ENCODE data around the gene CALCA.

CALCA gene

DNA sequence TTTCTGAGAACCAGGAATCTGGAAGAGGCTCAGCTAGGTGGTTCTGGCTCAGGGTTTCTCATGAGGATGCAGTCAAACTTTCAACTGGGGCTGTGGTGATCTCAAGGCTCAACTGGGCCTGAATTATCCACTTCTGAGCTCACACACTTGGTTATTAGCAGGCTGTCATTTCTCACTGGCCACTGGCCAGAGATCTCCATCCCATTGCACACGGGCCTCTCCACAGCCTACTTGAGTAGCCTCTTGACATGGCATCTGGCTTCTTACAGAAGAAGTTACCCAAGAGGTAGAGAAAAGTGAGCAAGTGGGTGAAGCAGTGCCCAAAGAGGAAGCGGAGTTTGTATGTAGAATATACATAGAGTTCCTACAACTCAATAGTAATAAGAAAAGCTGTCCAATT, 16.0 kb downstream of the CALCA start:
- ChIA-PET POLR2A (no interaction called here), CTCF (interaction anchor here (1.8 kb wide), 1 partner anchor 19 kb away, joined by 11 read pairs; no protein-coding TSS in a partner anchor)

GRCh38 chr11:14954581-14954980, 17.6 kb downstream of the CALCA start:
- CTCF ChIA-PET = interaction anchor here (0.9 to 3.1 kb wide), 3 partner anchors 16 to 46 kb away, joined by 5 to 11 read pairs (median 8); no protein-coding TSS in a partner anchor
- no peak for TF ChIP-seq ZNF350 (tag by site-specific recombination; IDR thresholded peaks at IDR 0.05)
- TF ChIP-seq ZNF23 (tag by site-specific recombination; IDR thresholded peaks at IDR 0.05; ENCODE audit: borderline replicate concordance) = no peak
- no peak for TF ChIP-seq GLIS1 (tag by site-specific recombination; IDR thresholded peaks at IDR 0.05)
- Histone ChIP-seq H3K4me1 (ENCODE audit: control insufficient read depth, insufficient read depth, low read length) (no peaks in the 10 kb centered on the region), H3K36me3 (ENCODE audit: control insufficient read depth in 2 of 2, insufficient read depth in 1 of 2, low read length in 2 of 2) (no peaks in the 10 kb centered on the region), H3K4me3 (ENCODE audit: low read depth, low read length) (no peak overlapping the region), H3K27ac (ENCODE audit: extremely low read depth, low read depth, low read length) (no peak overlapping the region), H3K9me3 (ENCODE audit: control insufficient read depth, insufficient read depth, low read depth, low read length) (no peaks in the 10 kb centered on the region)
- POLR2A ChIA-PET = no interaction called here

More for the DNA sequence above, 16.0 kb downstream of the CALCA start:
- Histone ChIP-seq H3K4me1 (ENCODE audit: control insufficient read depth, insufficient read depth, low read length) (no peaks in the 10 kb centered on the region), H3K9me3 (ENCODE audit: control insufficient read depth, insufficient read depth, low read depth, low read length) (no peaks in the 10 kb centered on the region), H3K36me3 (ENCODE audit: control insufficient read depth in 2 of 2, insufficient read depth in 1 of 2, low read length in 2 of 2) (no peaks in the 10 kb centered on the region), H3K27ac (ENCODE audit: extremely low read depth, low read depth, low read length) (no peak overlapping the region), H3K4me3 (ENCODE audit: low read depth, low read length) (no peak overlapping the region)
- no peak for TF ChIP-seq ZNF521 (tag by site-specific recombination; IDR thresholded peaks at IDR 0.05)
- TF ChIP-seq ZNF324 (tag by site-specific recombination; IDR thresholded peaks at IDR 0.05) = no peak
- TF ChIP-seq ZNF266 (tag by site-specific recombination; IDR thresholded peaks at IDR 0.05; ENCODE audit: low read depth) = no peak
- TF ChIP-seq, protein P1, sequence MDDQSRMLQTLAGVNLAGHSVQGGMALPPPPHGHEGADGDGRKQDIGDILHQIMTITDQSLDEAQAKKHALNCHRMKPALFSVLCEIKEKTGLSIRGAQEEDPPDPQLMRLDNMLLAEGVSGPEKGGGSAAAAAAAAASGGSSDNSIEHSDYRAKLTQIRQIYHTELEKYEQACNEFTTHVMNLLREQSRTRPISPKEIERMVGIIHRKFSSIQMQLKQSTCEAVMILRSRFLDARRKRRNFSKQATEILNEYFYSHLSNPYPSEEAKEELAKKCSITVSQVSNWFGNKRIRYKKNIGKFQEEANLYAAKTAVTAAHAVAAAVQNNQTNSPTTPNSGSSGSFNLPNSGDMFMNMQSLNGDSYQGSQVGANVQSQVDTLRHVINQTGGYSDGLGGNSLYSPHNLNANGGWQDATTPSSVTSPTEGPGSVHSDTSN (CRISPR knock-in tag; IDR thresholded peaks at IDR 0.05) = no peak
- TF ChIP-seq ZNF132 (tag by site-specific recombination; IDR thresholded peaks at IDR 0.05; ENCODE audit: borderline replicate concordance) = no peak
- no peak for TF ChIP-seq GFI1B (tag by site-specific recombination; IDR thresholded peaks at IDR 0.05)
- TF ChIP-seq YY2 (tag by site-specific recombination; IDR thresholded peaks at IDR 0.05) = no peak
- TF ChIP-seq ZNF670 (tag by site-specific recombination; IDR thresholded peaks at IDR 0.05; ENCODE audit: low read depth) = no peak
- TF ChIP-seq PRDM1 (tag by site-specific recombination; IDR thresholded peaks at IDR 0.05) = no peak
- TF ChIP-seq ZNF18 (tag by site-specific recombination; IDR thresholded peaks at IDR 0.05) = no peak
- no peak for TF ChIP-seq ZBTB44 (tag by site-specific recombination; IDR thresholded peaks at IDR 0.05)
- TF ChIP-seq ZBTB7A (tag by site-specific recombination; IDR thresholded peaks at IDR 0.05; ENCODE audit: low read depth) = no peak
- TF ChIP-seq ZNF660 (tag by site-specific recombination; IDR thresholded peaks at IDR 0.05) = no peak
- TF ChIP-seq HOXD13 (CRISPR knock-in tag; IDR thresholded peaks at IDR 0.05; ENCODE audit: borderline replicate concordance) = no peak
- TF ChIP-seq ZNF19 (tag by site-specific recombination; IDR thresholded peaks at IDR 0.05; ENCODE audit: low read depth) = no peak
- no peak for TF ChIP-seq ZNF600 (tag by site-specific recombination; IDR thresholded peaks at IDR 0.05)
- no peak for TF ChIP-seq ZFP41 (tag by site-specific recombination; IDR thresholded peaks at IDR 0.05; ENCODE audit: borderline replicate concordance)
- TF ChIP-seq, protein P2, sequence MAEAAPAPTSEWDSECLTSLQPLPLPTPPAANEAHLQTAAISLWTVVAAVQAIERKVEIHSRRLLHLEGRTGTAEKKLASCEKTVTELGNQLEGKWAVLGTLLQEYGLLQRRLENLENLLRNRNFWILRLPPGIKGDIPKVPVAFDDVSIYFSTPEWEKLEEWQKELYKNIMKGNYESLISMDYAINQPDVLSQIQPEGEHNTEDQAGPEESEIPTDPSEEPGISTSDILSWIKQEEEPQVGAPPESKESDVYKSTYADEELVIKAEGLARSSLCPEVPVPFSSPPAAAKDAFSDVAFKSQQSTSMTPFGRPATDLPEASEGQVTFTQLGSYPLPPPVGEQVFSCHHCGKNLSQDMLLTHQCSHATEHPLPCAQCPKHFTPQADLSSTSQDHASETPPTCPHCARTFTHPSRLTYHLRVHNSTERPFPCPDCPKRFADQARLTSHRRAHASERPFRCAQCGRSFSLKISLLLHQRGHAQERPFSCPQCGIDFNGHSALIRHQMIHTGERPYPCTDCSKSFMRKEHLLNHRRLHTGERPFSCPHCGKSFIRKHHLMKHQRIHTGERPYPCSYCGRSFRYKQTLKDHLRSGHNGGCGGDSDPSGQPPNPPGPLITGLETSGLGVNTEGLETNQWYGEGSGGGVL (tag by site-specific recombination; IDR thresholded peaks at IDR 0.05) = no peak
- no peak for TF ChIP-seq ZNF184 (tag by site-specific recombination; IDR thresholded peaks at IDR 0.05)
- TF ChIP-seq, protein P3, sequence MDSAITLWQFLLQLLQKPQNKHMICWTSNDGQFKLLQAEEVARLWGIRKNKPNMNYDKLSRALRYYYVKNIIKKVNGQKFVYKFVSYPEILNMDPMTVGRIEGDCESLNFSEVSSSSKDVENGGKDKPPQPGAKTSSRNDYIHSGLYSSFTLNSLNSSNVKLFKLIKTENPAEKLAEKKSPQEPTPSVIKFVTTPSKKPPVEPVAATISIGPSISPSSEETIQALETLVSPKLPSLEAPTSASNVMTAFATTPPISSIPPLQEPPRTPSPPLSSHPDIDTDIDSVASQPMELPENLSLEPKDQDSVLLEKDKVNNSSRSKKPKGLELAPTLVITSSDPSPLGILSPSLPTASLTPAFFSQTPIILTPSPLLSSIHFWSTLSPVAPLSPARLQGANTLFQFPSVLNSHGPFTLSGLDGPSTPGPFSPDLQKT (IDR thresholded peaks at IDR 0.05; ENCODE audit: borderline replicate concordance, low read depth, low read length) = no peak

Measured in HEK293 (cell line).